ENCODE results near the gene CLEC2L. TPM values are rescaled to one million over a fixed set of nuclear protein-coding genes. Genes with fewer than 3 reads are reported as not detected.

CLEC2L gene
- total RNA-seq, 6 experiments from 2014 or later = not detected

- Mint-ChIP-seq H3K4me3 (no peak overlapping the region), H3K4me1 (ENCODE audit: low read depth) (no peaks in the 10 kb centered on the region), H3K27ac (no peak overlapping the region), H3K36me3 (ENCODE audit: low read depth) (no peaks in the 10 kb centered on the region), H3K27me3 (ENCODE audit: insufficient read depth) (peaks cover 49% of the 10 kb centered on the region), H3K9me3 (no peaks in the 10 kb centered on the region)
- TF ChIP-seq CTCF (IDR thresholded peaks at IDR 0.05) = no peak
- DNase-seq = no peak
Measured at GRCh38 chr7:139482122-139482521, 41.4 kb upstream of the CLEC2L start.

GRCh38 chr7:139482662-139483466, 40.6 kb upstream of the CLEC2L start:
- H3K27me3 Mint-ChIP-seq (ENCODE audit: insufficient read depth) = peaks cover 52% of the 10 kb centered on the region
- no peak for DNase-seq
- H3K36me3 Mint-ChIP-seq (ENCODE audit: low read depth) = no peaks in the 10 kb centered on the region
- no peaks in the 10 kb centered on the region for H3K4me1 Mint-ChIP-seq (ENCODE audit: low read depth)
- TF ChIP-seq CTCF (IDR thresholded peaks at IDR 0.05) = no peak
- H3K9me3 Mint-ChIP-seq = no peaks in the 10 kb centered on the region
- H3K4me3 Mint-ChIP-seq = no peak overlapping the region
- H3K27ac Mint-ChIP-seq = no peak overlapping the region

GRCh38 chr7:139487366-139488080, 36.0 kb upstream of the CLEC2L start:
- Mint-ChIP-seq H3K27ac (no peak overlapping the region), H3K4me3 (no peak overlapping the region), H3K4me1 (ENCODE audit: low read depth) (no peaks in the 10 kb centered on the region), H3K36me3 (ENCODE audit: low read depth) (no peaks in the 10 kb centered on the region), H3K9me3 (peaks cover 6% of the 10 kb centered on the region), H3K27me3 (ENCODE audit: insufficient read depth) (peaks cover 49% of the 10 kb centered on the region)
- no peak for TF ChIP-seq CTCF (IDR thresholded peaks at IDR 0.05)
- no peak for DNase-seq

GRCh38 chr7:139488810-139489209, 34.7 kb upstream of the CLEC2L start:
- Mint-ChIP-seq H3K27me3 (ENCODE audit: insufficient read depth) (peaks cover 51% of the 10 kb centered on the region), H3K4me3 (no peak overlapping the region), H3K36me3 (ENCODE audit: low read depth) (no peaks in the 10 kb centered on the region), H3K9me3 (peaks cover 11% of the 10 kb centered on the region), H3K27ac (no peak overlapping the region), H3K4me1 (ENCODE audit: low read depth) (no peaks in the 10 kb centered on the region)
- DNase-seq = no peak
- no peak for TF ChIP-seq CTCF (IDR thresholded peaks at IDR 0.05)

- H3K4me1 Mint-ChIP-seq (ENCODE audit: low read depth) = peaks cover 4% of the 10 kb centered on the region; the same call in 1 of the 2 replicates
- H3K4me3 Mint-ChIP-seq = no peak overlapping the region
- TF ChIP-seq CTCF (IDR thresholded peaks at IDR 0.05) = no peak
- no peaks in the 10 kb centered on the region for H3K36me3 Mint-ChIP-seq (ENCODE audit: low read depth)
- H3K27ac Mint-ChIP-seq = no peak overlapping the region
- H3K27me3 Mint-ChIP-seq (ENCODE audit: insufficient read depth) = peaks cover 43% of the 10 kb centered on the region
- H3K9me3 Mint-ChIP-seq = peaks cover 11% of the 10 kb centered on the region
- DNase-seq = no peak
Measured at GRCh38 chr7:139490130-139490529, 33.4 kb upstream of the CLEC2L start.
